Osteocyte (in vitro differentiated cells): Measurements from ENCODE around the gene GPR3. TPM values are rescaled to one million over a fixed set of nuclear protein-coding genes. Genes with fewer than 3 reads are reported as not detected.

Source experiments
- DNase-seq: peaks from one replicate; pipeline ENCODE4 v3.0.0; 2021; ENCODE audit warnings: mixed read lengths; ENCODE audit not compliant: unreplicated experiment; ENCODE audit errors: extremely low spot score
- H3K27ac Mint-ChIP-seq: one replicate; pipeline ENCODE4 v1.8.0; 2021; ENCODE audit warnings: mild to moderate bottlenecking, mixed read lengths; ENCODE audit not compliant: unreplicated experiment
- H3K27me3 Mint-ChIP-seq: one replicate; pipeline ENCODE4 v1.8.0; 2021; ENCODE audit warnings: mixed read lengths; ENCODE audit not compliant: unreplicated experiment
- H3K36me3 Mint-ChIP-seq: one replicate; pipeline ENCODE4 v1.8.0; 2021; ENCODE audit warnings: mixed read lengths; ENCODE audit not compliant: unreplicated experiment
- H3K4me1 Mint-ChIP-seq: one replicate; pipeline ENCODE4 v1.8.0; 2021; ENCODE audit warnings: mixed read lengths; ENCODE audit not compliant: unreplicated experiment
- H3K4me3 Mint-ChIP-seq: one replicate; pipeline ENCODE4 v1.8.0; 2021; ENCODE audit warnings: mild to moderate bottlenecking, moderate library complexity, mixed read lengths; ENCODE audit not compliant: unreplicated experiment
- H3K9me3 Mint-ChIP-seq: one replicate; pipeline ENCODE4 v1.8.0; 2021; ENCODE audit warnings: mixed read lengths; ENCODE audit not compliant: unreplicated experiment
- CTCF ChIP-seq: fragments of 200-600 bp; sonication (generic); IDR thresholded peaks from 2 replicates; pipeline ENCODE4 v1.5.0; 2021; ENCODE audit warnings: antibody characterized with exemption, mild to moderate bottlenecking, moderate library complexity
- total RNA-seq: library from RNA; stranded (reverse); gene quantifications from 2 replicates; pipeline ENCODE4 v1.2.1, GENCODE V29; 2021

The GPR3 gene
- total RNA-seq, 1 donor from 2014 or later: 0.56 TPM

GRCh38 chr1:27356619-27357280, 35.7 kb upstream of the GPR3 start:
- Mint-ChIP-seq H3K4me1 (peaks cover 2% of the 10 kb centered on the region), H3K27ac (no peak overlapping the region), H3K4me3 (no peak overlapping the region), H3K27me3 (no peaks in the 10 kb centered on the region), H3K36me3 (peaks cover 21% of the 10 kb centered on the region), H3K9me3 (no peaks in the 10 kb centered on the region)
- no peak for DNase-seq
- TF ChIP-seq CTCF: no peak

GRCh38 chr1:27357281-27358037, 35.0 kb upstream of the GPR3 start:
- H3K27ac Mint-ChIP-seq: no peak overlapping the region
- peak; percentile 94 for TF ChIP-seq CTCF
- no peaks in the 10 kb centered on the region for H3K9me3 Mint-ChIP-seq
- peaks cover 28% of the 10 kb centered on the region for H3K36me3 Mint-ChIP-seq
- peak; percentile 91 for DNase-seq
- H3K27me3 Mint-ChIP-seq: no peaks in the 10 kb centered on the region
- no peak overlapping the region for H3K4me3 Mint-ChIP-seq
- H3K4me1 Mint-ChIP-seq: peaks cover 2% of the 10 kb centered on the region

- Mint-ChIP-seq H3K27ac (no peak overlapping the region), H3K27me3 (no peaks in the 10 kb centered on the region), H3K4me3 (no peak overlapping the region), H3K9me3 (no peaks in the 10 kb centered on the region), H3K36me3 (peaks cover 35% of the 10 kb centered on the region), H3K4me1 (peaks cover 2% of the 10 kb centered on the region)
- TF ChIP-seq CTCF: no peak
- no peak for DNase-seq
Observed at GRCh38 chr1:27358038-27358927, 34.1 kb upstream of the GPR3 start.

- Mint-ChIP-seq H3K27ac (no peak overlapping the region), H3K4me1 (peaks cover 7% of the 10 kb centered on the region), H3K27me3 (no peaks in the 10 kb centered on the region), H3K4me3 (no peak overlapping the region), H3K9me3 (no peaks in the 10 kb centered on the region), H3K36me3 (peaks cover 40% of the 10 kb centered on the region)
- no peak for DNase-seq
- no peak for TF ChIP-seq CTCF
Observed at GRCh38 chr1:27358928-27359313, 33.5 kb upstream of the GPR3 start.

GRCh38 chr1:27359822-27360158, 32.6 kb upstream of the GPR3 start:
- no peaks in the 10 kb centered on the region for H3K27me3 Mint-ChIP-seq
- TF ChIP-seq CTCF: no peak
- DNase-seq: no peak
- H3K4me1 Mint-ChIP-seq: peaks cover 14% of the 10 kb centered on the region
- H3K9me3 Mint-ChIP-seq: no peaks in the 10 kb centered on the region
- no peak overlapping the region for H3K27ac Mint-ChIP-seq
- H3K4me3 Mint-ChIP-seq: no peak overlapping the region
- peaks cover 40% of the 10 kb centered on the region for H3K36me3 Mint-ChIP-seq
